Measurements from ENCODE around the gene TGFBR3.

The TGFBR3 gene

GRCh38 chr1:91712393-91712792 lies 173.6 kb downstream of the TGFBR3 start:
- H3K36me3 ChIP-seq (ENCODE audit: insufficient read depth, low read length) = no peaks in the 10 kb centered on the region
- no peaks in the 10 kb centered on the region; the same call in 1 of the 2 replicates for H3F3A ChIP-seq (ENCODE audit: insufficient read depth, low read length)
- no peaks in the 10 kb centered on the region for H4K20me1 ChIP-seq (ENCODE audit: insufficient read depth, low read length)
- no peak for TF ChIP-seq EZH2 (IDR thresholded peaks at IDR 0.05; ENCODE audit: borderline replicate concordance, low read length)
- TF ChIP-seq, protein P1, sequence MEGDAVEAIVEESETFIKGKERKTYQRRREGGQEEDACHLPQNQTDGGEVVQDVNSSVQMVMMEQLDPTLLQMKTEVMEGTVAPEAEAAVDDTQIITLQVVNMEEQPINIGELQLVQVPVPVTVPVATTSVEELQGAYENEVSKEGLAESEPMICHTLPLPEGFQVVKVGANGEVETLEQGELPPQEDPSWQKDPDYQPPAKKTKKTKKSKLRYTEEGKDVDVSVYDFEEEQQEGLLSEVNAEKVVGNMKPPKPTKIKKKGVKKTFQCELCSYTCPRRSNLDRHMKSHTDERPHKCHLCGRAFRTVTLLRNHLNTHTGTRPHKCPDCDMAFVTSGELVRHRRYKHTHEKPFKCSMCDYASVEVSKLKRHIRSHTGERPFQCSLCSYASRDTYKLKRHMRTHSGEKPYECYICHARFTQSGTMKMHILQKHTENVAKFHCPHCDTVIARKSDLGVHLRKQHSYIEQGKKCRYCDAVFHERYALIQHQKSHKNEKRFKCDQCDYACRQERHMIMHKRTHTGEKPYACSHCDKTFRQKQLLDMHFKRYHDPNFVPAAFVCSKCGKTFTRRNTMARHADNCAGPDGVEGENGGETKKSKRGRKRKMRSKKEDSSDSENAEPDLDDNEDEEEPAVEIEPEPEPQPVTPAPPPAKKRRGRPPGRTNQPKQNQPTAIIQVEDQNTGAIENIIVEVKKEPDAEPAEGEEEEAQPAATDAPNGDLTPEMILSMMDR (IDR thresholded peaks at IDR 0.05; ENCODE audit: low read length) = no peak
- H3K9ac ChIP-seq (ENCODE audit: low read length) = no peak overlapping the region
- H3K4me1 ChIP-seq (ENCODE audit: insufficient read depth, low read length, severe bottlenecking) = no peaks in the 10 kb centered on the region
- no peak overlapping the region for H3K4me3 ChIP-seq (ENCODE audit: low read depth, low read length, poor library complexity, severe bottlenecking)
- no peaks in the 10 kb centered on the region for H3K9me2 ChIP-seq (ENCODE audit: low read depth, low read length)
- H3K79me2 ChIP-seq (ENCODE audit: insufficient read depth, low read length) = no peaks in the 10 kb centered on the region
- H3K27me3 ChIP-seq (ENCODE audit: insufficient read depth, low read length) = no peaks in the 10 kb centered on the region
- H3K9me3 ChIP-seq (ENCODE audit: low read length) = no peaks in the 10 kb centered on the region
- H3K27ac ChIP-seq (ENCODE audit: low read depth, low read length, poor library complexity, severe bottlenecking) = no peak overlapping the region
- H2AFZ ChIP-seq (ENCODE audit: low read length) = no peak overlapping the region
- H3K4me2 ChIP-seq (ENCODE audit: low read length) = no peak overlapping the region

GRCh38 chr1:91711504-91712247 lies 174.3 kb downstream of the TGFBR3 start:
- no peaks in the 10 kb centered on the region for H3K27me3 ChIP-seq (ENCODE audit: insufficient read depth, low read length)
- no peaks in the 10 kb centered on the region; the same call in 1 of the 2 replicates for H3F3A ChIP-seq (ENCODE audit: insufficient read depth, low read length)
- no peaks in the 10 kb centered on the region for H4K20me1 ChIP-seq (ENCODE audit: insufficient read depth, low read length)
- no peak overlapping the region for H3K4me2 ChIP-seq (ENCODE audit: low read length)
- no peaks in the 10 kb centered on the region for H3K79me2 ChIP-seq (ENCODE audit: insufficient read depth, low read length)
- H3K9ac ChIP-seq (ENCODE audit: low read length) = no peak overlapping the region
- H3K36me3 ChIP-seq (ENCODE audit: insufficient read depth, low read length) = no peaks in the 10 kb centered on the region
- no peaks in the 10 kb centered on the region for H3K9me2 ChIP-seq (ENCODE audit: low read depth, low read length)
- no peak overlapping the region for H3K27ac ChIP-seq (ENCODE audit: low read depth, low read length, poor library complexity, severe bottlenecking)
- no peaks in the 10 kb centered on the region for H3K9me3 ChIP-seq (ENCODE audit: low read length)
- TF ChIP-seq EZH2 (IDR thresholded peaks at IDR 0.05; ENCODE audit: borderline replicate concordance, low read length) = no peak
- TF ChIP-seq, protein P1 (IDR thresholded peaks at IDR 0.05; ENCODE audit: low read length) = no peak
- H2AFZ ChIP-seq (ENCODE audit: low read length) = no peak overlapping the region
- H3K4me1 ChIP-seq (ENCODE audit: insufficient read depth, low read length, severe bottlenecking) = no peaks in the 10 kb centered on the region
- H3K4me3 ChIP-seq (ENCODE audit: low read depth, low read length, poor library complexity, severe bottlenecking) = no peak overlapping the region

DNA sequence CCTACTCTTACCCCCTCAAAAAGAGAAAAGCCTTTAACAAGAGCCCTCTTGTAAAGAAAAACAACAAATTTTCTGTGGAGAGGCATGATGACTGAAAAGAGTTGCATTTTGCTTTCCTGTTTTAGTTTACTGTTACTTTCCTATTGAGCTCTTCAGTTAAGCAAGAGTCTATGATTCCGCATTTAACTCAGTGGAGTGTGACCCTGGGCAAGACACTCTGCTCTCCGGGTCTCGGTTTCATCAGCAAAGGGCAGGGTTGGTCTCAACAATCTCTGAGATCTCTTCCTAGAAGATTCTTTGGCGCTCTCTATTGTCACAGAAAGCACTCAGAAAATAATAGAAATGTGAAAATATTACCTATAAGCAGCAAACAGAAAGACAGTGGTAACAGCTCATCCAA lies 175.7 kb downstream of the TGFBR3 start:
- no peak overlapping the region for H3K9ac ChIP-seq (ENCODE audit: low read length)
- no peak for TF ChIP-seq EZH2 (IDR thresholded peaks at IDR 0.05; ENCODE audit: borderline replicate concordance, low read length)

DNA sequence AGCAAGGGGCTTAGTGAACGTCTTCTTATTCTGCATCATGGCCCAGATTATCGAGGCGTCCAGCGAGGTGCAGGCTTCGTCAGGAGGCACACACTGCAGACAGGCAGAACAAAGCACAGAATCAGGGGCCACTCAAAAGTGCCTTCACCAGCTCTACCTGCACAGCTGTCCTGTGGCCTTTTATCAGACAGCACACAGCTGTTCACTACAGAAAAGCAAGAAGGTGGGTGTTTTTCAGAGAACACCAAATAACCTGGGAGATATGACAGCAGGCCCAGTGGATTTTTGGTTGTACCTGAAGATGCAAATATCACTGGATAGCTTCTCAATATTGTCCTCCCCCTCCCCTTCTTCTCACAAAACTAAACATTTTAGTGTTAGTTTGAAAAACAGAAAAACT lies 177.3 kb downstream of the TGFBR3 start:
- Histone ChIP-seq H3K27me3 (ENCODE audit: insufficient read depth, low read length) (no peaks in the 10 kb centered on the region), H3K9me3 (ENCODE audit: low read length) (no peaks in the 10 kb centered on the region), H4K20me1 (ENCODE audit: insufficient read depth, low read length) (no peaks in the 10 kb centered on the region), H3K36me3 (ENCODE audit: insufficient read depth, low read length) (no peaks in the 10 kb centered on the region), H3K4me2 (ENCODE audit: low read length) (no peak overlapping the region), H3K79me2 (ENCODE audit: insufficient read depth, low read length) (no peaks in the 10 kb centered on the region), H3F3A (ENCODE audit: insufficient read depth, low read length) (no peaks in the 10 kb centered on the region; the same call in 1 of the 2 replicates), H3K4me3 (ENCODE audit: low read depth, low read length, poor library complexity, severe bottlenecking) (no peak overlapping the region), H3K9ac (ENCODE audit: low read length) (no peak overlapping the region), H3K27ac (ENCODE audit: low read depth, low read length, poor library complexity, severe bottlenecking) (no peak overlapping the region), H3K4me1 (ENCODE audit: insufficient read depth, low read length, severe bottlenecking) (no peaks in the 10 kb centered on the region), H3K9me2 (ENCODE audit: low read depth, low read length) (no peaks in the 10 kb centered on the region), H2AFZ (ENCODE audit: low read length) (no peak overlapping the region)
- TF ChIP-seq EZH2 (IDR thresholded peaks at IDR 0.05; ENCODE audit: borderline replicate concordance, low read length) = no peak
- TF ChIP-seq, protein P1 (IDR thresholded peaks at IDR 0.05; ENCODE audit: low read length) = no peak

More for the DNA sequence above, 175.7 kb downstream of the TGFBR3 start:
- H3F3A ChIP-seq (ENCODE audit: insufficient read depth, low read length) = no peaks in the 10 kb centered on the region; the same call in 1 of the 2 replicates
- no peaks in the 10 kb centered on the region for H3K9me3 ChIP-seq (ENCODE audit: low read length)
- no peaks in the 10 kb centered on the region for H3K9me2 ChIP-seq (ENCODE audit: low read depth, low read length)
- H3K4me3 ChIP-seq (ENCODE audit: low read depth, low read length, poor library complexity, severe bottlenecking) = no peak overlapping the region
- H2AFZ ChIP-seq (ENCODE audit: low read length) = no peak overlapping the region
- no peaks in the 10 kb centered on the region for H3K27me3 ChIP-seq (ENCODE audit: insufficient read depth, low read length)
- H4K20me1 ChIP-seq (ENCODE audit: insufficient read depth, low read length) = no peaks in the 10 kb centered on the region
- H3K4me1 ChIP-seq (ENCODE audit: insufficient read depth, low read length, severe bottlenecking) = no peaks in the 10 kb centered on the region
- H3K36me3 ChIP-seq (ENCODE audit: insufficient read depth, low read length) = no peaks in the 10 kb centered on the region
- no peak overlapping the region for H3K27ac ChIP-seq (ENCODE audit: low read depth, low read length, poor library complexity, severe bottlenecking)
- H3K79me2 ChIP-seq (ENCODE audit: insufficient read depth, low read length) = no peaks in the 10 kb centered on the region
- H3K4me2 ChIP-seq (ENCODE audit: low read length) = no peak overlapping the region
